Activated CD8-positive, alpha-beta memory T cell treated with anti-CD3 and anti-CD28 coated beads, Interleukin-2, amount 50 U/mL, for 4 hours (primary cell): ENCODE data around the gene SLC17A6.

ENCODE experiments used
- DNase-seq: peaks from one replicate; pipeline ENCODE4 v3.0.0-alpha.2; 2020

Gene SLC17A6

DNA sequence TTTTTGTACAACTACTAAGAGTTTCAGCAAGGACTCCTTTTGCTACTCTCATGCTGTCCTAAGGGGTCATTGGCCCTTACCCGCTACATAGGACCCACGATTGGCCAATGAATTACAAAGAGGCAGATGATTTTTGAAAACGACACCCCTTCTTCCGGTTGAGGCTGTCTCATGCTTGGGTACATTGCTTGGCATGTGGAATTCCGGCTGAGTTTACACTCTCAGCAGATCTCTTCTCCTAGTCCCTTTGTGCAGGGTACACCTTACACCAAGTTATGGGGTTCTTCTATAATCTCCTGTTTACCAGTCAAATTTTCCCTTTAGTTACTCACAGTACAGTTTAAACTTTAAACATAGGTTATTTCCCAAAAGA lies 52.1 kb downstream of the SLC17A6 start:
- DNase-seq: no peak

DNA sequence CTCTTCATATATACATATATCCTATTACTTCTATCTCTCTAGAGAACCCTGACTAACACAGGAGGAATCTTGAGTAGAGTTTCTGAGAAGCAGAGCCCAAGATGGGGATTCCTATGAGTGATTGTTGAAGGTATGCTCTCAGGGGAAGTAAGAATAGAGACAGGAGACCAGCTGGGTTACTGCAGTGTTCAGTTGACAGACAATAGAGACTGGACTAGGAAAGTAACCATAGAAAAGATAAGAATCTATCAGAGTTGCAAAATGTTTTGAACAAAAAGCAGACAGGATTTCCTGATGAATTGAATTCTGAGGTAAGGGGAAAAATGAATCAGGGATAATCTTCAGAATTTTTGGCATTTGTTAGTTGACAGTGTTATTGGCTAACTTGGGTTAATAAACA lies 54.4 kb downstream of the SLC17A6 start:
- DNase-seq: no peak

DNA sequence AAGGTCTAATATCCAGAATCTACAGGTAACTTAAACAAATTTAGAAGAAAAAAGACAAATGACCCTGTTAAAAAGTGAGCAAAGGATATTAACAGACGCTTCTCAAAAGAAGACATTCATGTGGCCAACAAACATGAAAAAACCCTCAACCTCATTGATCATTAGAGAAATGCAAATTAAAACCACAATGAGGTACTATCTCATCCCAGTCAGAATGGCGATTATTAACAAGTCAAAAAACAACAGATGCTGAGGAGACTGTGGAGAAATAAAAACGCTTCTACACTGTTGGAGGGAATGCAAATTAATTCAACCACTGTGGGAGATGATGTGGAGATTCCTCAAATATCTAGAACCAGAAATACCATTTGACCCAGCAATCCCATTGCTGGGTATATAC lies 67.2 kb downstream of the SLC17A6 start:
- DNase-seq: no peak

DNA sequence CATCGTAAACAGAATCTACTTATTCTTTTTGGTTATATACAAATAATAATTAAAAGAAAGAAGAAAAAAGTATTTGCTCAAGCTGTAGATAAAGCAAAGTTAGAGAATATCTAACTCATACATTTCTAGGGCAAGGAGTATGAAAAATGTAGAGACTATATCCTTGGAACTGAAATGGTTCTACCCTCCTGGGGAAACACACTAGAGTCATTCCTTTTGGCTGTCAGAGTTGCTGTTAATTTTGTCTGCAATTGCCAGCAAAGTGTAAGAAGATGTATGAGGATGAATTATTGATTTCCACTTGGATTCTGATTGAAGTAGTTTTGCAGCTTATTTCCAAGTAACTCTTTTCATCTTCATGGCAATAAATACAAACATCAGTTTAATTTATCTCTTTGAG lies 69.1 kb downstream of the SLC17A6 start:
- no peak for DNase-seq

DNA sequence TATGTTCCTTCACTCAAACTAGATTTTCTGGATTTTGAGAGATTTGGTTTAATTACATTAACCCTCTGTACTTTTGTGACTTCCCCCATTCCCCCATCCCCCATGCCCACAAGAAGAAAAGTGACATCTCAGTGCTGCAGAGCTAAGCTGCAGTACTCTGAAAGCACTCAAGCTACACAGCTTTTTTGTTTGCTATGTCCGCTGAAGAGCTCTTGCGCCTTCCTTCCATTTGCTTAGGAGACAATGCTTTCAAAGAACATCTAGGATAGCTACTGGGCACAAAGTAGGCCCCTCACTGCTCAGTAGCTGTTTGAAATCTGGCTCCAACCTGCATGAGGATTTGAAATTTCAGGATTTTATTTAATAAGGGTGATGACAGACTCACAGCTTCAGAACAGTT lies 69.7 kb downstream of the SLC17A6 start:
- no peak for DNase-seq

DNA sequence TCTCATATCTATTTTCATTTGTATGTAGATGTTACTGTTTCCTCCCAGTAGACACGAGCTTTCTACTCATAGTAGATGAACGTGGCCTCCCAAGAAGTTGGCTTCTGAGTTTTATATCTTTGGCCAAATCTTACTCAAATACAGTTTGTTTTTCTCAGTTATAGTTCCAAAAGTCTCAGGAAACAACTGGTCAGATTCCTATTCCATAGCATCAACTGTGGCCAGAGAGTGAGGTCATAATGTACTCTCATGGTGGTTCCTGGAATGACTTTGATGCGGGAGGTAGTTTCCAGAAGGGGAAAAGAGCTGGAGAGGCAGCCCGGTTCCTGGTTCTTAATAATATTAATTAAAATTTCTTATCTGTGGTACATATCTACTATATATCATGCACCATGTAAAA lies 77.3 kb downstream of the SLC17A6 start:
- no peak for DNase-seq

DNA sequence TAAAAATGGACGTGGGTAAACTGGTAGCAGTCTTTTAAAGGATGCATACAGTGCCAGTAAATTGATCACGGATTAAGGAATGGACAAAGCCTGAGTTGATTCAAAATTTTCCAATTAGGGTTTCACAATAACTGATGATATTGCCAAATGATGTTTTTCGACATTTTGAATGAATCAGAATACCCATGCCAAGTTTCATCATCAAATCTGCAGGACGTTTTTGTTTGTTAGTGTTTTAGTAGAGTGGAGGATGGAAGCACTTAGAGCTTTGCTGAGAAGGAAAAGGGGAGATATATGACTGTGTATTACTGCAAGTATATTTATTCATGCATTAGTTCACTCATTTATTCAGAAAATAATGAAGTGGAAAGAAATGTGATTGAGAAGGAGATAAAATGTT lies 78.3 kb downstream of the SLC17A6 start:
- DNase-seq: no peak

DNA sequence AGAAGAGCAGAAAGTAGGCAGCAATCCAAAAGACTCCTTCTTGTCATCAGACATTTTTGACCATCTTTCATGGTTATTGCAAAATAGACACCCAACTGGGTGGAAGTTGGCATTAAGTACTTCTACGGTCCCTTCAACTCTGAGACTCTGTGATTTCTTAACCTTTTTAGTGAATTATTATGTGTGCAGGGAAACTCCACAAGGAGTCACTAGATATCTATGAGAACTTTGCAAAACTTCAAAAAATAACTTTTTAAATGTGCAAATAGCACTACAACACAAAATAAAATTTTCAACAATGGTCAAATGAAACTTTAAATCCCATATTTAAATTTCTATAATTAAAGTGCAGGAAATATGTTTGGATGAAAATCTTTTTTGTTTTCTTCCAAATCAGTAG lies 88.7 kb downstream of the SLC17A6 start:
- DNase-seq: no peak
